Measurements from ENCODE around the gene PDE5A.
A peak's percentile ranks its signal among the peaks of the same experiment; 100 is the strongest.
"Not testable (repeated sequence)": the region's sequence is repeated elsewhere in the genome, so short reads cannot be mapped to it uniquely, and the experiment has no call there.

PDE5A gene

GRCh38 chr4:119628281-119629141 lies at the start of gene PDE5A:
Gene PDE5A (minus strand): TSS chr4:119628804. CDS start chr4:119628671, 133 bp downstream.
- peak; percentile 61 for DNase-seq (ENCODE audit: low read depth)

- no peak for DNase-seq (ENCODE audit: low read depth)
These were observed 47.5 kb upstream of the PDE5A start for GRCh38 chr4:119676101-119676500.

DNA sequence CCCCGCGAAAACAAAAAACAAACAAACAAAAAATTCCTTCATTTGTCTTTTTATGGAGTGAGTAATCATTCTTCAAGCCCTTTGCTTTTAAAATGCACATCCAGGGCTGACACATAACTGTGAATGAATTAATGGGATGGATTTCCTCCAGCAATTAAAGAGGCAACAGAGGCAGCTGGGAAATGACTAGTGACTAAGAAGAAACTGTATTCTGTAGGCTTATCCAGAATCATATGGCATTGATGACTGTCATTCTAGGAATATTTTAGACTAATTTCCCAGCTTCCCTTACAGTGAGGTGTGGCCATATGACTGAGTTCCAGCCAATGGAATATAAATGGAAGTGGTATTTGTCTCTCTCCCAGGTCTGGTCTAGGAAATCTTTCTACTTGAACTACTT lies 46.8 kb upstream of the PDE5A start:
- no peak for DNase-seq (ENCODE audit: low read depth)

DNA sequence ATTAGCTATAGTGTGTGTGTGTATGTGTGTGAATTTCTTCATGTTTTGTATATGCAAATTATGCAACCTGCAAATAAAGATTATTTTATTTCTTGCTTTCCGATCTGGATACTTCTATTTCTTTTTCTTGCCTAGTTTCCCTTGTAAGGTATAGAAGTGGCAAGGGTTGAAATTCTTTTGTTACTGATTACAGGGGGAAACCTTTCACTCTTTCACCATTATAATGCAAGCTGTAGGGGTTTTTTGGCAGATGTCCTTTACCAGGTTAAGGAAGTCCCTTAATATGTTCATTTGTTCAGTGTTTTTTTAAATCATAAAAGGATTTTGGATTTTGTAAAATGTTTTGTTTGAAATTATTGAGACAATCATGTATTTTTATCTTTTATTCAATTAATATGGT lies 44.3 kb upstream of the PDE5A start:
- DNase-seq (ENCODE audit: low read depth), result no peak

DNA sequence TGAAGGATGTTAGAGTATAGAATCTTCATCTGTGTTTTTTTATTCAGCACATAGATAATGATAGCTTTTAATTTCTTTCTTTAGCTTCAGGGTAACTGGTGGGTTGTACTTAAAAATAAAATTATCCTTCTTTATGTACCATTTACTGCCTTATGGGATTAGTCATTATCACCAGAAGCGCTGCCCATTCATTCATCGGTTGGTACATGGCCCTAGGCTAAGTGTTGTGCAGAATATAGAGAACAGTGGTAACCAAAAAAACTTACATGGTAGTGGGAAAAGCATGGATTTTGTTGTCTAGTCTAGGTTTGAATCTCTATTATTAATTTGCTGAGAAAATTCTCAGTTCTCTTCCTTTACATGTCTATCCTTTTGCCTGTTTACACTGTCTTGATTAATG lies 43.5 kb upstream of the PDE5A start:
- DNase-seq (ENCODE audit: low read depth), result no peak

DNA sequence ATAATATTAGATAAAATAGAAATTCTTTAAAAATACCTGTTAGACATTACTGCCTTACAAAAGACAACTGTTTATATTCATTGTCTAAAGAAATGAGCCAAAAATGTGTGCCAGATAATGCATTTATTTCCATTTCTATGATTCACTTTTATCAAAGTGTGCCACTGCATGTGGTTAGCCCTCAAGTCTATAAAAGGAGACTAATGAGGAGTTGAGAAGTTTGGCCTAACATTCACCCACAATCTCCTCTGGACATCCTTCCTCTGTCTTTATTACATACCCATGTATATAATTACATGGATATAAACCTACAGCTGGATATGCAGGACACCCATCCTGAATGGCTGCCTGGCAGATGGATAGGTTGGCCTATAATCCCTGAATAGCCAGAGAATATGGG lies 42.6 kb upstream of the PDE5A start:
- no peak for DNase-seq (ENCODE audit: low read depth)

GRCh38 chr4:119667802-119668201 lies 39.2 kb upstream of the PDE5A start:
- no peak for DNase-seq (ENCODE audit: low read depth)

- no peak for DNase-seq (ENCODE audit: low read depth)
These were observed 38.1 kb upstream of the PDE5A start for GRCh38 chr4:119666653-119667091.

DNA sequence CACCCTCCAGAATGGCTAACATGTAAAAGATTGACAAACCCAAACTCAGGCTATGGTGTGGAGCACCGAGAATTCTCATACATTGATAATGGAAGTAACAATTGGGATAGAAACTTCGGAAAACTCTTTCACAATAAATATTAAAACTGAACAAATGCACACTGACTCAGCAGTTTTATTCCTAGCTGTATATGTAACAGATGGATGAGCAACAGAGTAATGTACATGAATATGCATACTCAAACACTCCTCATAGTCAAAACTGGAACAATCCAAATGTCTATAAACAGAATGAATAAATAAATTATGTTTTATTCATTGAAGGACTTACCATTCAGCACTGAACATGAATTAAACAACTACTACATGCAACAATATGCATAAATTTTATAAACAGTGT lies 37.1 kb upstream of the PDE5A start:
- DNase-seq (ENCODE audit: low read depth), result no peak

DNA sequence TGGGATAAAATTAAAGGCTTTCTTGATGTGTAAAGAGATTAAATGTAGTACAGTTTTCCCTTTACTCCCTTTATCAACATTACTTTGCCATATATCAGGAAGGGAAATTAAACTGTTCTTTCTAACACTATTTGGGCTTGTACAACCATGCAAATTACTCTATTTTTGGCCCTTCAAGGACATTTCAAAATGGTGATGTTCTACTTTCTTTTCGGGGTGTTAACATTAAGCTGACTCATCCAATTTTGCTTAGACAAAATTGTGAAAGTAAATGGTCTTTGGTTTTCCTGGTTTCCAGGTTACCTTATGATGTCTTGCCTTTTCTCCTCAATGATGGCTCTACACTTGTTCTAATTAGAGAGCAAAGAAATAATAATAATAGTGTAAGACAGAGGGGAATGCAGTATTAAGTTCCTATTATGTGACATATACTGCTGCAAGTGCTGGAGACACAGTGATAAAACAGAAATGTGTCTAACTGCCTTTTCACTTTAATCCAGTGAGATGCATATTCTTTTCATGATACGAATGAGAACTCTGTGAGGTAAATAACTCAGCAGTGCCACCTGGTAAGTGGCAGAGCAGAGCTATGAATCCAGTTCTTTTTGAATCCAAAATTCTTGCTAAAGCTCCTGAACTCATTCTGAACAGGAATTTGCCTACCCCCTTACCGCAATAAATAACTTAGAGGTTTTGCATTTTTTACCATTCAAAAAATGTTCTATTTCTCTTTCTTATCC lies 35.7 kb upstream of the PDE5A start:
- no peak for DNase-seq (ENCODE audit: low read depth)

GRCh38 chr4:119663160-119663788 lies 34.7 kb upstream of the PDE5A start:
- DNase-seq (ENCODE audit: low read depth), result no peak

- DNase-seq (ENCODE audit: low read depth), result not testable (repeated sequence)
These were observed 34.0 kb upstream of the PDE5A start for GRCh38 chr4:119662612-119663011.

GRCh38 chr4:119661231-119661630 lies 32.6 kb upstream of the PDE5A start:
- DNase-seq (ENCODE audit: low read depth), result no peak

- no peak for DNase-seq (ENCODE audit: low read depth)
These were observed 31.0 kb upstream of the PDE5A start for GRCh38 chr4:119659576-119659975.

DNA sequence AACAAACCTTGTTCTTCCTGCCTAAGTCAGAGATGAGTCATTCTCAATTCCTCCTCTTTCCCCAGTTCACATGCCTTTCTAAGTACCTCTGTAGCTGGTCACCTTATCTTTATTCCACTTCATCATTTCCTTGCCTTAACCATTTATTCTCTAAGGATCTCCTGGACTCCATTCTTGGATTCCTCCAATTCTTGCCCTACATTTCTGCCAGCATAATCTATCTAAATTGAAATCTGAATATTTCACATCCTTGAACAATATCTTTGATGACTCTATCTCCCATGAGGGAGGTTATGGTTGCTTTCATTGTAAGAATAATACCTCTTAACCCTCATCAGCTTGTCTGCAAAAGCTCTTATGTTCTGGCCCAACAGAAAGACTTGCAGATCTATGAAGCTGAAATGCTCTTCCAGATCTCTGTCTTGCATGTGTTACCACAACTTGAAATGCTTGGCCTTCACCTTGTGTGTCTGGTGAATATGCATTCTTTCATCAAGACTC lies 28.6 kb upstream of the PDE5A start:
- DNase-seq (ENCODE audit: low read depth), result no peak

GRCh38 chr4:119656342-119656741 lies 27.7 kb upstream of the PDE5A start:
- DNase-seq (ENCODE audit: low read depth), result no peak

- no peak for DNase-seq (ENCODE audit: low read depth)
These were observed 26.7 kb upstream of the PDE5A start for GRCh38 chr4:119655111-119655837.

DNA sequence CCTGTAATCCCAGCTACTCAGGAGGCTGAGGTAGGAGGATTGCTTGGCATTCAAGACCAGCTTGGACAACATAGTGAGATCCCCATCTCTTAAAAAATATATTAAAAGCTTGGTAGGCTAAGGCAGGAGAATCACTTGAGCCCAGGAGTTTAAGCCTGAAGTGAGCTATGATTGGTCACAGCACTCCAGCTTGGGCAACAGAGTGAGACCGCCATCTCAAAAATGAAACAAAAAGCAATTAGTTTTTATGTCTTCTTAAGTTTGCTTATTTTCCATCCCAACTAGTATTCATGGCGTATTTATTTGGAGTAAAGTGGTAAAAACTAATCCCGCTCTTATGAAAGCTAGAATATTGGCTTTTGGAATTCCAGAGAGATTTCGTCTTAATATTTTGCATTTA lies 25.4 kb upstream of the PDE5A start:
- no peak for DNase-seq (ENCODE audit: low read depth)

DNA sequence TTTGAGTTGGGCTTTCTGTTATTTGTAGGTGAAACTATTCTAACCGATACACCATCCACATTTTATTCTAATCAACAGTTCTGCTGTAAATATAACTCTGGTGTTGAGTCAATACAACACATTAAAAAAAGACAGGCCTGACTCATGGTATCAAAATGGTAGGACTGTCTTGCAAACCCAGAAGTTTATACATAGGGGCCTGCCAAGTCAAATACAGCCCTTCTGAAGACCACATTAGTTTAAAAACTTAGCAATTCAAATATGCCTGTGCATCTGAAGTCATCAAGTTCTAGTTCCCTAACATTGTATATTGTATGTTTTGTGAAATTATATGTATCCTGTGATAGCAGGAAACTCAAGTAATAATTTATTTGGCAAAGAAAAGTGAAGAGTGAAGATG lies 24.4 kb upstream of the PDE5A start:
- DNase-seq (ENCODE audit: low read depth), result no peak

DNA sequence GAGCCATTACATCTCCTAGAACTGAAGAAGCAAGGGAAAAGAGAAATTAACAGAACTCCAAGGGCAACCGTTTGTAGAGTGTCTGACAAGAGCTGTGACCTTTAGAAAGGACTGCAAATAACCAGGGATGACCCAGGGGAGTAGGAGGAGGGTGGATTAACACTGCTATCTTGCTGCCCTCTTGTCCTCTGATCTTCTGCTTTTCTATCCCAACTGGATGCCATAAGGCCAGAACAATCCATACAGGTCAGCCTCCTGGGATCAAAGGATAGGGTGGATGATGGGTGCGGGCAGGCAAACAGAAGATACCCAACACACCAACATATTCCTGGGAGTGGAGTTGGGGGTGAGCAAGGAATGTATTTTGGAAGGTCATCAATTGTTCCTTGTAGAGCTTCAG lies 19.8 kb upstream of the PDE5A start:
- DNase-seq (ENCODE audit: low read depth), result no peak

DNA sequence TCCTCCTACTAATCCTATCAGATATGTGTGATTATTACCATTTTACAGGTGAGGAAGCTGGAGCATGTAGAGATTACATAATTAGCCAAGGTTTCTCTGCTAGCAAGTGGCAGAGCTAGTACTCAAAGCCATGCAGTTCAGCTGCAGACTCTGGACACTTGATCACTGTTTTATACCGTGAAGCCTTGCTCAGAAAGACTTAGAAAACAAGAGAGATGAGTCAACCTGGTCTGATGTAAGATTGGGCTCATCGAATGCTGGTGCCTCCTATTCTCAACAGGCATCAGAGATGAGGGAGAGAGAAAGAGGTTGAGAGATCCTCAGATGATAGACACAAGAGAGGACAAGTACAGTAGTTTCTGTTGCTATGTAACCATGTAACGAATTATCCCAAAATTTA lies 19.0 kb upstream of the PDE5A start:
- DNase-seq (ENCODE audit: low read depth), result no peak

All from stimulated activated CD4-positive, alpha-beta T cell treated with anti-CD3 and anti-CD28 coated beads, Interleukin-2, amount 100 ng/mL, for 4 hours (primary cell).